Thymus (tissue), 11 donors: Measurements from ENCODE around the gene KRT33A. TPM values are rescaled to one million over a fixed set of nuclear protein-coding genes. Genes with fewer than 3 reads are reported as not detected.
A peak's percentile ranks its signal among the peaks of the same experiment; 100 is the strongest.

Experiments used
- DNase-seq, 9 donors: peaks; one replicate each; pipeline ENCODE4 v3.0.0-alpha.2; 2013; ENCODE audit warnings: low spot score in 9 of 9, low read depth in 6 of 9, missing footprints in 1 of 9
- H3K27ac ChIP-seq, 2 donors: one replicate each; pipeline ENCODE4 v1.5.1; 2013; ENCODE audit warnings: control low read depth in 1 of 2, low read depth in 1 of 2, low read length in 1 of 2, mild to moderate bottlenecking in 1 of 2, moderate library complexity in 1 of 2
- H3K27me3 ChIP-seq, 2 donors: one replicate each; pipeline ENCODE4 v1.5.1; 2013; ENCODE audit warnings: low read length in 1 of 2; ENCODE audit not compliant: control insufficient read depth in 2 of 2, insufficient read depth in 1 of 2
- H3K36me3 ChIP-seq, 2 donors: one replicate each; pipeline ENCODE4 v1.5.1; 2013; ENCODE audit warnings: low read length in 1 of 2, mild to moderate bottlenecking in 1 of 2, moderate library complexity in 1 of 2; ENCODE audit not compliant: control insufficient read depth in 2 of 2, insufficient read depth in 2 of 2
- H3K4me1 ChIP-seq, 2 donors: one replicate each; pipeline ENCODE4 v1.5.1; 2013; ENCODE audit warnings: low read length in 2 of 2; ENCODE audit not compliant: control insufficient read depth in 2 of 2, insufficient read depth in 2 of 2
- H3K4me3 ChIP-seq, 2 donors: one replicate each; pipeline ENCODE4 v1.5.1; 2013; ENCODE audit warnings: low read length in 2 of 2, control low read depth in 1 of 2, mild to moderate bottlenecking in 1 of 2
- H3K9me3 ChIP-seq, 2 donors: one replicate each; pipeline ENCODE4 v1.5.1; 2013; ENCODE audit warnings: low read length in 1 of 2, mild to moderate bottlenecking in 1 of 2; ENCODE audit not compliant: control insufficient read depth in 2 of 2, insufficient read depth in 1 of 2
- WGBS: extraction: QIAGEN DNeasy Blood & Tissue Kit; methylation state at CpG from one replicate; pipeline ENCODE4 v1.1.7; 2013; 5-methylcytosine and 5-hydroxymethylcytosine counted together
- polyA plus RNA-seq: library from polyadenylated mRNA; stranded (reverse); fragments of 200-250 nt; gene quantifications from one replicate; pipeline ENCODE4 v1.2.3, GENCODE V29; 2013
- total RNA-seq: library from RNA; stranded (reverse); fragments of 120-200 nt; gene quantifications from one replicate; pipeline ENCODE4 v1.2.4, GENCODE V29; 2013
- donor health status: healthy.

KRT33A gene
- total and polyA plus RNA-seq, 2 donors: 0.66 to 1.4 TPM

GRCh38 chr17:41369023-41369422 is 18.4 kb upstream of the KRT33A start:
- Histone ChIP-seq H3K36me3 (no peaks in the 10 kb centered on the region), H3K27me3 (no peaks in the 10 kb centered on the region), H3K27ac (no peak overlapping the region), H3K4me1 (no peaks in the 10 kb centered on the region), H3K4me3 (no peak overlapping the region), H3K9me3 (no peaks in the 10 kb centered on the region)
- no peak for DNase-seq
- 95% methylated on average over 2 of the region's 2 CpGs for WGBS

- H3K9me3 ChIP-seq: no peaks in the 10 kb centered on the region
- no peak for DNase-seq
- H3K4me1 ChIP-seq: no peaks in the 10 kb centered on the region
- no peaks in the 10 kb centered on the region for H3K27me3 ChIP-seq
- H3K27ac ChIP-seq: no peak overlapping the region
- 83% methylated on average over 10 of the region's 10 CpGs for WGBS
- H3K36me3 ChIP-seq: no peaks in the 10 kb centered on the region
- no peak overlapping the region for H3K4me3 ChIP-seq
Measured at GRCh38 chr17:41367426-41368075, 16.9 kb upstream of the KRT33A start.

- no peak for DNase-seq
- H3K27me3 ChIP-seq: no peaks in the 10 kb centered on the region
- no peak overlapping the region for H3K27ac ChIP-seq
- H3K9me3 ChIP-seq: no peaks in the 10 kb centered on the region
- H3K4me3 ChIP-seq: no peak overlapping the region
- no peaks in the 10 kb centered on the region for H3K36me3 ChIP-seq
- no peaks in the 10 kb centered on the region for H3K4me1 ChIP-seq
Measured at GRCh38 chr17:41366070-41366469, 15.4 kb upstream of the KRT33A start.

- no peaks in the 10 kb centered on the region for H3K9me3 ChIP-seq
- DNase-seq: no peak
- H3K36me3 ChIP-seq: no peaks in the 10 kb centered on the region
- H3K27ac ChIP-seq: no peak overlapping the region
- 89% methylated on average over 2 of the region's 2 CpGs for WGBS
- no peaks in the 10 kb centered on the region for H3K4me1 ChIP-seq
- H3K4me3 ChIP-seq: no peak overlapping the region
- H3K27me3 ChIP-seq: no peaks in the 10 kb centered on the region
Measured at GRCh38 chr17:41363881-41364280, 13.3 kb upstream of the KRT33A start.

- Histone ChIP-seq H3K4me3 (no peak overlapping the region), H3K9me3 (no peaks in the 10 kb centered on the region), H3K27ac (no peak overlapping the region), H3K4me1 (no peaks in the 10 kb centered on the region), H3K36me3 (no peaks in the 10 kb centered on the region), H3K27me3 (no peaks in the 10 kb centered on the region)
- DNase-seq: no peak
- WGBS: 94% methylated on average over 5 of the region's 5 CpGs
Measured at GRCh38 chr17:41360296-41360995, 9.8 kb upstream of the KRT33A start.

- Histone ChIP-seq H3K27ac (peak overlapping the region in 1 of 2 donors; percentile 52), H3K9me3 (no peaks in the 10 kb centered on the region), H3K36me3 (no peaks in the 10 kb centered on the region), H3K27me3 (no peaks in the 10 kb centered on the region), H3K4me3 (no peak overlapping the region), H3K4me1 (no peaks in the 10 kb centered on the region)
- no peak for DNase-seq
- WGBS: 93% methylated on average over 4 of the region's 4 CpGs
Measured at GRCh38 chr17:41354536-41354935, 3.9 kb upstream of the KRT33A start.

- Histone ChIP-seq H3K4me3 (no peak overlapping the region), H3K9me3 (no peaks in the 10 kb centered on the region), H3K4me1 (no peaks in the 10 kb centered on the region), H3K27ac (peak overlapping the region in 1 of 2 donors; percentile 49), H3K36me3 (no peaks in the 10 kb centered on the region), H3K27me3 (no peaks in the 10 kb centered on the region)
- 89% methylated on average over 7 of the region's 7 CpGs for WGBS
- DNase-seq: peak in 1 of 9 donors; percentile 15
Measured at GRCh38 chr17:41352597-41353366, 2.2 kb upstream of the KRT33A start.

GRCh38 chr17:41351177-41351576 is 549 bp upstream of the KRT33A start:
- Histone ChIP-seq H3K4me1 (no peaks in the 10 kb centered on the region), H3K4me3 (no peak overlapping the region), H3K36me3 (no peaks in the 10 kb centered on the region), H3K27me3 (no peaks in the 10 kb centered on the region), H3K9me3 (no peaks in the 10 kb centered on the region), H3K27ac (peak overlapping the region in 1 of 2 donors; percentile 26)
- WGBS: 97% methylated on average over 2 of the region's 2 CpGs
- DNase-seq: no peak
